Prostate gland (tissue), 2 donors: ENCODE data around the gene EIF5.

ENCODE experiments used
- CTCF ChIP-seq, 4 experiments: fragments of 200-600 bp in 2 of 4; fragments of 450-650 bp in 2 of 4; sonication (generic) in 2 of 4; IDR thresholded peaks; 1 replicate in 3 of 4; 2 replicates in 1 of 4; pipeline ENCODE4 v1.5.1; 2016 to 2019; ENCODE audit warnings: antibody characterized with exemption in 4 of 4, mild to moderate bottlenecking in 2 of 4, moderate library complexity in 2 of 4
- POLR2A ChIP-seq: fragments of 450-650 bp; IDR thresholded peaks from one replicate; pipeline ENCODE4 v1.6.1; 2016; ENCODE audit warnings: antibody characterized with exemption, mild to moderate bottlenecking
- POLR2AphosphoS5 ChIP-seq: sonication (generic); formaldehyde crosslinking; IDR thresholded peaks from one replicate; pipeline ENCODE4 v1.6.1; 2017; ENCODE audit warnings: antibody characterized with exemption

- no peak for TF ChIP-seq CTCF (IDR thresholded peaks at IDR 0.05)
- no peak for TF ChIP-seq POLR2A
- no peak for TF ChIP-seq POLR2AphosphoS5
These were observed 40.6 kb upstream of the EIF5 start for GRCh38 chr14:103293465-103293864.
